T-helper 9 cell (primary cell): ENCODE results near the gene TEP1.
"Not testable (repeated sequence)": the region's sequence is repeated elsewhere in the genome, so short reads cannot be mapped to it uniquely, and the experiment has no call there.

Experiments
- DNase-seq: peaks from one replicate; pipeline ENCODE4 v3.0.0-alpha.2; 2020

Gene TEP1

DNA sequence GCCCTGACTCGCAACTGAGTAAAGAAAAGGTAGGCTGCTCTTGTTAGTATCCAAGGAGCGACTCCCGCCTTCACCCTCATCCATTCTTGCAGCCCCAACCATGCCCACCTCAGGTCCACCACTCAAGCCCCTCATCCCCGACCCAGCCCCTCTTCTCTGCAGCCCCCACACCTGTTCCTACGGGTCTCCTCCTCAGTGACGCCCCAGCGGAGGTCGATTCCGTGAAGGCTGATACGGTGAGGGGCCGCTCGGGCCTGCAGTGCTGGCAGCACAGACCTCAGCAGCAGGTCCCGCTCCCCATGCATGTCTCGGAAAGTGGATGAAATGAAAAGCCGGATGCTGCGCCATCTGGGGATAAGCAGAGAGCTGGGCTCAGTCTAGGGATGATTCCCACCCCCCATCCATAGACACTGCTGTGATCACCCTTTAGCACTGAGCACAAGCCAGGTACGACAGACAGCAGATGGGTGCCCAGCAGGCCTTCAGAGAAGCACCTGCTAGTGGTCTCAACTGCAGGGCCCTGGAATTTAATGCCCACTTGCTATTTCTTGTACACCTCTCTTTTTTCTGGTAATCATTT is 26.9 kb downstream of the TEP1 start:
- DNase-seq, result no peak

DNA sequence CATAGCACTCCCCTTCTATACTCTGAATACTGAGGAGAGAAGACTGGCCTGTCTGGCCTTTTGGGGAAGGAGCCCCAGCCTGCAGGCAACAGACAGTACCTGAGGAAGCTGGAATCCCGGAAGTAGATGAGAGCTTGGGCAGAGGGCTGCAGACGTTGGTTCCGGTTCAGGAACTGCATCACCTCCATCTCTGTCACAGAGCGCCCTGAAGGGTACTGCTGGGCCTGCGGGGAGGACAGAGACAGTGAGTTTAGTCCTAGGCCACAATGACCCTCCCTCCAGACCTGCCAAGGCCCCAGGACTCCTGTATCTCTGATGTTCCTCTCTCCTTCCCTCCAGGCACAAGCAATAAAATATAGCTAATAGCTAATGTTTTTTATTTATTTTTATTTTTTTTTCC is 28.4 kb downstream of the TEP1 start:
- DNase-seq, result no peak

DNA sequence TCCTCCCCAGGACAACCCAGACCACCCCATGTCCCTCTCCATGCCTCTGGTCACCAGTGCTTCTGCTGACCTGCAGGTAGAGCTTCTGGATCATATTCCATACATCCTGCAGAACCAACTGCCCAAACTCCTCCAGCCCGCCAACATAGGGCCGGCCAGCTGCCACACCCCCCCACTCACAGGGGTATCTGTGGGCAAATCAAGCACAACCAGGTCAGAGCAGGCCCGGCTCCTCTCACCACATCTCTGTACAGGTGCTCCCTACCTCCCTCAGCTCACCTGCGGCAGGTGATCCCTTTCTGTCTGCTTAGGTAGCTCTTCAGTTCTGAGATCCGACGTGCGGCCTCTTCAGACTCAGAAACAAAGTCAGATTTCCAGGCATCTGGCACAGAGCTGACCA is 29.0 kb downstream of the TEP1 start:
- no peak for DNase-seq

DNA sequence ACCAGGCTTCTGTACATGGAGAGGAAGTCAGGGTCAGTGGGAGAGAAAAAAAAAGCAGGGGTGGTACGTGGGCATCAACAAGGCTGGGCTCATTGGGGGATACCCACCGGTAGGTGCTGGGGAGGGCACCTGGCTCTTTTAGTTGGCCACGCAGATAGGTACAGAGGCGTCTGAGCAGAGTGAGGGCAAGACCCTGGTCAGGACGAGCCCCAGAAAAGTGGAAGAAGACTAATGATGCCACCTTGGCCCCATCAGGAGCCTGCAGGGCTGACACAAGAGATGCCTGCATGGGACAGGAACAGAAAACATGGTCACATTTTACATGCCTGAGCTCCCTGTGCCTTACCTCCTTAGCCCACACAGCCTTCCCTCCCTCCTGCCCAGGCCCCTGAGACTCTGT is 29.7 kb downstream of the TEP1 start:
- DNase-seq, result no peak

DNA sequence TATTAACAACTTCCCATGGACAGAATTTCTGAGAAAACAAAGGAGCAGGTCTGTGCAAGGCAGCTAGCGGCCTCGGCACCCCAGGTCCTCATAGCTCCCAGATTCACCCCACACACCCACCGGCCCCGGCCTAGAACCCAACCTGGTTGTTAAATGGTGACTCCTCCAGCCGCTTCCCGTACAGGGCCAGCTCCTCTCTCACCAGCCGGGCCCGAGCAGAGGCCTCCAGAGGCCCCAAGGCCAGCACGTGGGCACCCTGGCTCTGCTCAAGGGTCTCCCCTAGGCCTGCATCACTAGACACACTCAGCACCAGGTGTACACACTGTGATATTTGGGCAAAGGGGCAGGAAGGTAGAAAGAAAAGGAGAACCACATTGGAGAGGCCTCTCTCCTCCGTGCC is 30.3 kb downstream of the TEP1 start:
- DNase-seq, result no peak

DNA sequence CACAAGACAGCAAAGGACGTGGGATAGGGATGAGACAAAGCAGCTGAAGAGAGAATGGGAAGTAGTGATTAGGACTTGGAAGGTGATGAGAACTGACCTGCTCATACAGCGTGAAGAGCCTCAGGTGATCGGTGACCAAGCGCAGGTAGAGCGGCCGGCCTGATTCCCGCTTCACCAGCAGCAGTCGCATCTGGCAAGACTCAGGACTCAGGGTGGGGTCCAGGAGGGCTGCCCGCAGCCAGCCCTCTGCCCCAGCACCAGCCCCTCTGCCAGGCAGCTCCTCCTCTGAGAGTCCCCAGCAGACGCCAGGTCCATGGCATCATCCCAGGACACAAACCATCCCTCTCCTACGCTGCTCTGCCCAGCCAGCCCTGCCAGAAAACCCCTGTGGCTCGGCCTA is 30.8 kb downstream of the TEP1 start:
- no peak for DNase-seq

DNA sequence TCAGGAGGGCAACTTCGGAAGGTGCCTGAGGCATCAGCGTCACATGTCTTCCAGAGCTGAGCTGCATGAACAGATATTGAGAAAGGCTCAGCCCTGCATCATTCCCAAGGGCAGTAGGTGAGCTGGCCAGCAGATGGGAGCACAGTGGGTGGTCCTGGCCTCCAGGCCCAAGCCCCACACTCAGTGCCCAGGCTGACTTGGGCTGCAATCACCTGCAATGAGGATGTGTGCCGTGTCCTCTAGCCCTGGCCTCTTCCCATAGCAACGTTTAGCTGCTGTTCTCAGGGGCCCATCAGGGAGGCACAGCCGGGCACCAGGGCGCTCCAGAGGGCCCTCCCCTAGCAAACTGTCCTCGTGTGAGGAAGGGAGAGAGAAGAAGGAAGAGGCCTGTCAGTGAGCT is 32.0 kb downstream of the TEP1 start:
- DNase-seq, result no peak

DNA sequence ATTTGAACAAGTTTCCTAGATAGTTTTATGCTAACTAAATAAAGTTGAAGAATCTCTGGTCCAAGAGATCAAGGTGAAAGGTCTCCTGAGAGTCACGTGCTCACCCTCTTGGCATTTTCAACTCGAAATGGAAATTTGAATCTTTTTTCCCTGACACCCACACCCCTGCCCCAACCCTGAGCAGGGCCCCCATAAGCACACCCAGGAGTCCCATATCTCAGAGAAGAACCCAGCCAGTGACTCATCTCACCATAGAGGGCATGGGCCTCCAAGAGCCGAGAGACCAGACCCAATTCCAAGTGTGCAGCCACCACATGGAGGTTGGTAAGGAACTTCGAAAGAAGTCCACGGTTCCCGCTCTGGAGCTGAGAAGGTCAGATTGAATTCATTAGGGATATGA is 32.6 kb downstream of the TEP1 start:
- no peak for DNase-seq

DNA sequence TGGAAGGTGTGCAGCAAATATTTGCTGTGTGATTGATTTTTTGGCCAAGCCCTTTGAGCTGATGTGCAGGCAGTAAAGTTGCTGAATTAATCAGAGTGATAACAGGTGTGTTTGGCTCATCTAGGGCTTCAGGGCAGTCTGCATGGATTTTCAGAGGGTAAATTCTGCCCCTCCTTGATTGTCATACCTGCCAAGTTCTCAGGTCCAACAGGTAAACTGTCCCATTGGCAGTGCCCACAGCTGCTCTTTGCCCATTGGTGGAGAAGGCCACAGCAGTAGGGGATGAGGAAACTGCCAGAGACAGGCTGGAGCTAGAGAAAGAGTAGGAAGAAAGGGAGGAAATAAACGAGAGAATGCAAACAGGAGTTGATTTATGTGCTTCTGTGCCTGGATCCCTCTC is 33.6 kb downstream of the TEP1 start:
- DNase-seq, result no peak

DNA sequence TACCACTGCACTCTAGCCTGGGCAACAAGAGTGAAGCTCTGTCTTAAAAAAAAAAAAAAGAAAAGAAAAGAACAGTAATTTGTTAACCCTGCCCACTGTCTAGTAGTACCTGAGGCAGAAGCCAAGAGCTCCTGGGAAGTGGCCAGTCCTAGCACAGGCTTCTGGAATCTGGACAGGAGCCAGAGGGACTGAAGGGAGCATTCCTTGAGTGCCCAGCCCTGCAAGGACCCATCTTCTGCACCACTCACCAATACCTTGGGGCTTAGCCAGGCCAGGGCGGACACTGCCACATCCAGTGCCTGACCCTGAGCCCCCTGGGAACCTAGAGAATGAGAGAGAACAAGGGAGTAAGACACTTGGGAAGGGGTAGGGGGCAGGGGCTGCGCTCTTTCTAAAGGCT is 36.1 kb downstream of the TEP1 start:
- DNase-seq, result no peak

DNA sequence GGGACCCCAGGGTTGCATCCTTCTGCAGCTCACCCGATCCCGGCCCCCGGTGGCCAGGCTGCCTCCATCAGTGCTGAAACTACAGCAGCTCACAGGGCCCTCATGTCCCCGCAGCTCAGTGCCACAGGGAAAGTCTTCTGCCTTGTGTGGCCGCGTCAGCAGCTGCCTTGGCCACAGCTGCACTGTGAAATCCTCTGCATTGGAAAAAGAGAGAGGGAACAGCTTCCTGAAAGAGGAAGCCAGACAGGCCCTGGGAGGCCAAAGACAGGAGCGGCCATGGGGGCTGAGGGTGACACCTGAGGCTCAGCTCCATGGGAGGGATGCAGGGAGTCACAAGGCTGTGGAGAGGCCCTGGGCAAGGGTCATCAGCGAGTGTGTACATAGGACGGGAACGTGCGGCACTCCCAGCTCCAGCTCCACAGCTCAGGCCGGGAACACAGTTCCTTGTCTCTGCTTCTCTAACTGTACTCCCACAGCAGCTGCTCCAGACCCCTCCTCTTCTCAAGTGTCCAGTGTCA is 37.2 kb downstream of the TEP1 start:
- DNase-seq, result no peak

DNA sequence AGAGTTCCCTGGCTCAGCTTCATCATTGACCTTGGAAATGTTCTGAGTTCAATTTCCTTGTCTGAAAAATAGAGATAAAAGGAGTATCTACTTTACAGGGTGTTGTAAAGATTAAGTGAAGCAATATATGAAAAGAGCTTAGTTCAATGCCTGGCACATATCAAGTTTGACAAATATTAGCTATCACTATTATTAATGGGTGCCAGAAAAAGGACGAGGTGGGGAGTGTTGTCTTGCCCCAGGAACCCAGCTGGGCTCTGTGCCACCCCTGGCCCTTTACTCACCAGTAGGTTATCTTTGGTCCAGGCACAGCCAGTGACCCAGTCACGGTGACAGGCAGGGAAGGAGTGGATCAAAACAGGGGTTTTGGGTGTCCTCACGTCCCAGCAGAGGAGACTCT is 37.8 kb downstream of the TEP1 start:
- DNase-seq, result no peak

DNA sequence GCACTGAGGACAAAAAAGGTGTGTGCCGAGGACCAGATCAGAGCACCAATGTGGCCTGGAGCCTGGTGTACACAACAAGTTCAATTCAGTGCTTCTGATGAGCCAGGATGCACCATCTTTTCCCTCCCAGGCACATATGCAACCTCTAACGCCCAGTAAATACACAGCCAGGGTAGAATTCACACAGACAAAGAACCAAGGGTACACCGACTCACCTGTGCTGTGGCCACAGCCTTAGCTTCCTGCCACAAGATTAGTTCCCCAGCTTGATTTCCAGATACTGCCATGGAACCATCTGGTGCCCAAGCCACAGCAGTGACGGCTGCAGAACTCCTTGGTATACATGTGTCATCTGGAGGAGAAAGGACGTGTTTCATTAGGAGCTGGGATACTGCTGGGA is 40.5 kb downstream of the TEP1 start:
- DNase-seq, result no peak

DNA sequence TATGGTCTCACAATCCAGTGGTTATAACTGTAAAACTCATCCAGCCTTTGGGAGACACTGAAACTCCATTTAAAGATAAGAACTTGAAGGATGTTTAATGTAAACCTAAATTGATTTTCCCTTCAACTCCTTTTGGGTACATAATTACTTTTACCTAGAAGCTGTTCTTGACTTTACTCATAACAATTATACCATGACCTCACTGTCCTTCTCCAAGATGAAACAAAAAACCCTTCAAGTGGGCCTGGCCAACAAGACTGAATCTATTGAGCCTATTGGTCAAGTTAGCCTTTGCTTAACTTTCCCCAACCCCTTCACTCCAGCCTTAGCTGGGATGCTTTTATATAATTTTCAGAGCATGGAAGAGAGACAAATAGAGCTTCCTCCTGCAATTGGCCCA is 47.4 kb downstream of the TEP1 start:
- no peak for DNase-seq

DNA sequence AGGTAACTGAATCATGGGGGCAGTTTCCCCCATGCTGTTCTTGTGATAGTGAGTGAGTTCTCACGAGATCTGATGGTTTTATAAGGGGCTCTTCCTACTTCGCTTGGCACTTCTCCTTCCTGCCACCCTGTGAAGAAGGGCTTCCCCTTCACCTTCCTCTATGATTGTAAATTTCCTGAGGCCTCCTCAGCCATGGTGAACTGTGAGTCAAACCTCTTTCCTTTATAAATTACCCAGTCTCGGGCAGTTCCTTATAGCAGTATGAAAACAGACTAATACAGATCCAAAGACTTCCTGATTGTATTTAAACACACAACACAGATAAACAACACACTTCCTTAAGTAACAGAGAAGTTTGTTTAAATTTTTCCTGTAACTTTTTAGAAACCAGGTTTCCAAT is 54.8 kb downstream of the TEP1 start:
- not testable (repeated sequence) for DNase-seq

DNA sequence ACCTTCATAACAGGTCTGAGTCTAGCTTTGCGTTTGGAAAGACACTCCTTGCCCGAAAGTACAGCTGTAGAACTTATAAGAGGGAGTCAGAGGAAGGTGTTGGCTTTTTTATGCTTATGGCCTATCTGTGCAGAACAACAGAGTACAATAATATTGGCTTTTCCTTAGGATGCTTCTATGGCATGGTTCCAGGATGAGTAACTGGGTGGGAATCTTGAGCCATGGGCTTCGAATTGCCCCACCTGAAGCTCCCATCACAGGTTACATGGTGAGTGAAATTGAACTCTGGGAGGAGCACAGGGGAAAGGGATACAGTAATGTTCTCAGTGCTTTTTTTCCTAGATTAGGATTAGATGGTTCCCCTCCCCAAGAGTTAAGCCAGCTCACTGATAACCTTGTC is 56.9 kb downstream of the TEP1 start:
- DNase-seq, result no peak

DNA sequence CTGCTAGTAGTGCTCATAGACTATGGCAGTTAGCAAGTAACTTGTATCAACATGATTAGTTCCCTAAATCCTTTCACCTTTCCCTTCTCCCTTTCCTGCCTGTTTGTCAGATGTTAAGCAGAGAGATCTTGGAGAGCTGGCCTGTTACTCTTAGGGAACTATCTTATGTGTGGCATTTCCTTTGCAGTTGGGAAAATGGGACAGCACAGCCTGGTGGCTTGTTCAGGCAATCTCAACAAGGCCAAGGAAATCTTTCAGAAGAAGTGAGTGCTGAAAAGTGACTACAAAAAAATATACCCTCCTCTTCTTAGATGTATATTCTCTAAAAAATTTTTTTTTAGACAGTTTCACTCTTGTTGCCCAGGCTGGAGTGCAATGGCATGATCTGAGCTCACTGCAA is 62.4 kb downstream of the TEP1 start:
- no peak for DNase-seq

DNA sequence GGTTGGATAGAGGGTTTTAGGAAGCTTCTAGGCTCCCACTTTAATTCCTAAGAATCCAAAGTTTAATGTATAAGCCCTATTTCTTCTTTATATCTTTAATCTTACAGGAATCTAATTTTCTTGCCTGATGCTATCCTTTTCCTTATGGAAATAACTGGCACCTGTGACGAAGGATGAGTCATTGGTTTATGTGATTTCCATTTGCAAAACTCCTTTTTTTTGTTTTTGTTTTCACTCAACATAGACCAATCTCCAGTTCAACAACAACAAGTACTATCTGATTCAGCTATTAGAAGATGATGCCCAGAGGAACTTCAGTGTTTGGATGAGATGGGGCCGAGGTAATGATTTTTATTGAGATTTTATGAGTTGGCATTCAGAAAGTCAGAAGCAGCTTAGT is 63.0 kb downstream of the TEP1 start:
- no peak for DNase-seq

DNA sequence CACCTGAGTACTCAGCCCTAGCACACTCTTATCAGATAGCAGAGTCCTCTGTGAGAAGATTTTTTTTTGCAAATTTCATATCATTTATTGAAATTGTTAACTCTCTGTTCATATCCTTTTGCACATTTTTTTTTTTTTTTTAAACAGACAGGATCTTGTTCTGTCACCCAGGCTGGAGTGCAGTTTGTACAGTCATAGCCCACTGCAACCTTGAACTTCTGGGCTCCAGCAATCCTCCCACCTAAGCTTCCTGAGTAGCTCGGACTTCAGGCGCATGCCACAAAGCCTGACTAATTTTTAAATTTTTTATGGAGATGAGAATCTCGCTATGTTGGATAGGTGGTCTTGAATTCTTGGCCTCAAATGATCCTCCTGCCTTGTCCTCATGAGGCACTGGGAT is 65.6 kb downstream of the TEP1 start:
- DNase-seq, result no peak

DNA sequence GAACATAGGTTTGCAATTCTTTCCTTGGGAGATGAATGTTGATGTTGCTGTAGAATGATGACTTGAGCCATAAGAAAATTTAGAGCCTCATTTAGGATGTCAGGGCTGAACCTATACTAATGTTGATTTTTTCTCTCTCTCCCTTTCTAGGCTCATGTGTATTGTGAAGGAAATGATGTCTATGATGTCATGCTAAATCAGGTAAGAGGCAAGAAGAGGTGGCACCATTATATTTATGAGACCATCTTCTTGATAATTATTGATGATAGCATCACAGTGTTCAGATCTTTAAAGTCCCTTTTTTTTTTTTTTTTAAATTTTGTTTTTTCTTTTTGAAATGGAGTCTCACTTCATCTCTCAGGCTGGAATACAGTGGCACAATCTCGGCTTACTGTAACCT is 66.6 kb downstream of the TEP1 start:
- no peak for DNase-seq

DNA sequence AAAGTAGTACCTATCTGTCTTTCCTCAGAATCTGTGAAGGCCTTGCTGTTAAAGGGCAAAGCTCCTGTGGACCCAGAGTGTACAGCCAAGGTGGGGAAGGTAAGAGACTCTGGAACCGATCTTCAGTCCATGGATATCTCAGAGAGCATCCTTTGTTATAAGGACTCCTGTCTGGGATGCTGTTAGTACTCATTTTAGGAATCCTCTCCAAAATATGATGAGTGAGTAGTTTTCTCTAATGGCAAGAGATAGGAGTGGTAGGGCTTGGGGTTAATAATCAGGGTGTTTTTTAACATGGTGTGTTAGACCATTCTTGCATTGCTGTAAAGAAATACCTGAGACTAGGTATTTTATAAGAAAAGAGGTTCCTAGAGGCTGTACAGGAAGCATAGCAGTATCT is 67.9 kb downstream of the TEP1 start:
- DNase-seq, result no peak

DNA sequence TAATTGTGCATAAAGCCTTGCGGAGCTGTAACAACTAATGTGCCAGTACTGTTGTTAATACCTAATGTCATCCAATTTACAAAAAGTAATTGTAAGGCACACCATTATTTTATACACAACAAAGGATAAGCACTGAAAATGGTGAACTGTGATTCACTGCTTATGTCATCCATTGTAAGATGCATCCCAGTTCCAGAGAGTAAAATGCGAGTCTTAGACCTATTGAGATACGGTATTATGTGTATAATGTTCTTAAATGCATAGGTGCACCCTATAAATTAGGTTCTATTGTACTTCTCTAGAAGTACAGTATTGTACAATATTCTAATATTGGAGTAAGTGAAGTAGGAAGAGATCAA is 69.5 kb downstream of the TEP1 start:
- no peak for DNase-seq

DNA sequence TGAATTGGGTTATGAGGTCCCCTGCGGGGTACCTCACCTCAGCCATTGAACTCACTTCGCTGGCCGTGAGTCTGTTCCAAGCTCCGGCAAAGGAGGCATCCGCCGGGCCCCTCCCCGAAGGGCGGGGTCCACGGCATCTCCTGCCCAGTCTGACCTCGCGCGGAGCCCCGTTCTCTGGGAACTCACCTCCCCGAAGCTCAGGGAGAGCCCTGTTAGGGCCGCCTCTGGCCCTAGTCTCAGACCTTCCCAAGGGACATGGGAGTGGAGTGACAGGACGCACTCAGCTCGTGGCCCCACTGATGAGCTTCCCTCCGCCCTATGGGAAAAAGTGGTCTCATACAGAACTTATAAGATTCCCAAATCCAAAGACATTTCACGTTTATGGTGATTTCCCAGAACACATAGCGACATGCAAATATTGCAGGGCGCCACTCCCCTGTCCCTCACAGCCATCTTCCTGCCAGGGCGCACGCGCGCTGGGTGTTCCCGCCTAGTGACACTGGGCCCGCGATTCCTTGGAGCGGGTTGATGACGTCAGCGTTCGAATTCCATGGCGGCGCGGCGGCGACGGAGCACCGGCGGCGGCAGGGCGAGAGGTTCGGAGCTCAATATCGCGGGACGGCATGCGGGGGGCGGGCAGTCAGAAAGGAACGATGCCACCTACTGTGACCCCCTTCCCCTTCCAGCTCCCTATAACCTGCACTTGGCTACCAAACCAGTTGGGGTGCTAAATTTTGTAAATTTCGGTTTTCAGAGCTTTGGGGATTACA is 70.0 kb downstream of the TEP1 start, which contains the start of gene PARP2:
Gene PARP2 (plus strand): TSS at position 544 of the 770 bp plus-strand sequence. CDS start 7 bp downstream, at position 551.
- peak; percentile 83 for DNase-seq

DNA sequence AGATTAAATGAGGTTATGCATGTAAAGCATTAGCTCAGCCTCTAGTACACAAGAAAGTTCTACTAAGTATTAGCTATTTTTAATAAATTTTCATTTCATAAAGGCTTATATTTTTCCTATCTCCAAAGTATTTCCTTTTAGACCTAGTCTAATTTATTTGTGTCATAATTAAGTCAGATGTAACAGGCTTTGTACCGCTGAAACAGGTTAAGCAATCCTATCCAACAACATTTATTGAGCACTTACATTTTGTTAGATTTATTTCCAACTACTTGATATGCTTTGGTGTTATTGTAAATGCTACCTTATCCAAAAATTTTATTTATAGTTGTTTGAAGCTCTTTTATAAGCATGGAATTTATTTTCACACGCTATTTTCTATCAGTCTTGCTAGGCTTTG is 71.7 kb downstream of the TEP1 start:
- no peak for DNase-seq

DNA sequence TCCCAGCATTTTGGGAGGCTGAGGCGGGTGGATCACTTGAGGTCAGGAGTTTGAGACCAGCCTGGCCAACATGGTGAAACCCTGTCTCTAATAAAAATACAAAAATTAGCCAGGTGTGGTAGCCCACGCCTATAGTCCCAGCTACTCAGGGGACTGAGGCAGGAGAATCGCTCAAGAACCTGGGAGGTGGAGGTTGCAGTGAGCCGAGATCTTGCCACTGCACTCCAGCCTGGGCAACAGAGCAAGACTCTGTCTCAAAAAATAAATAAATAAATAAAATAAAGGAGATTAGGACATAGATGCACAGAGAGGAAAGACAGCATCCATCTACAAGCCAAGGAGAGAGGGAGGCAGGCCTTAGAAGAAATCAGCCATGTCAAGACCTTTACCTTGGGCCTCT is 72.3 kb downstream of the TEP1 start:
- not testable (repeated sequence) for DNase-seq
